ENCODE results near the gene SPHK2. TPM values are rescaled to one million over a fixed set of nuclear protein-coding genes. Genes with fewer than 3 reads are reported as not detected.

The SPHK2 gene
- total RNA-seq, 4 donors from 2014 or later, result 41.8 to 185 (median 68.7) TPM

GRCh38 chr19:48625891-48626327, 6.6 kb downstream of the SPHK2 start:
- Histone ChIP-seq H3K27ac (peak overlapping the region; percentile 76 to 94 (median 92)), H3K27me3 (no peaks in the 10 kb centered on the region), H3K36me3 (no peaks in the 10 kb centered on the region), H3K4me3 (peak overlapping the region in 2 of 4 donors; percentile 45 to 67), H3K4me1 (peaks cover 24 to 69% (median 57%) of the 10 kb centered on the region in 4 donors), H3K9me3 (no peaks in the 10 kb centered on the region)
- WGBS, 2 donors (ENCODE audit: low coverage in 1 of 2), result 83% methylated on average over 24 of the region's 30 CpGs; no CpG with 5 or more reads in 1 of the 2 donors
- no peak for TF ChIP-seq EP300 (IDR thresholded peaks at IDR 0.05; ENCODE audit: low read depth)
- TF ChIP-seq CTCF (IDR thresholded peaks at IDR 0.05), result no peak
- no peak for TF ChIP-seq POLR2AphosphoS5 (IDR thresholded peaks at IDR 0.05)
- no peak for TF ChIP-seq POLR2A (IDR thresholded peaks at IDR 0.05)
- in situ Hi-C loops (cut with MboI; ENCODE audit: low pct_ligation_motif_present in 1 of 4, low pct_unique_long_range_greater_than_20kb in 1 of 4, low sequenced_read_pairs in 3 of 4), result no loop called here
- DNase-seq, result peak; percentile 36
- intact Hi-C loops (cut with DNase I; ENCODE audit: low total_unique reads), result no loop called here

- H3K9me3 ChIP-seq, result no peaks in the 10 kb centered on the region
- no peaks in the 10 kb centered on the region for H3K36me3 ChIP-seq
- WGBS, 2 donors (ENCODE audit: low coverage in 1 of 2), result 62% methylated on average over 6 of the region's 6 CpGs; no CpG with 5 or more reads in 1 of the 2 donors
- H3K4me3 ChIP-seq, result no peak overlapping the region
- H3K4me1 ChIP-seq, result peaks cover 26 to 82% (median 64%) of the 10 kb centered on the region in 4 donors
- TF ChIP-seq CTCF (IDR thresholded peaks at IDR 0.05), result peak in 1 of 5 experiments; percentile 21
- TF ChIP-seq POLR2AphosphoS5 (IDR thresholded peaks at IDR 0.05), result peak in 2 of 3 donors; percentile 73 to 74
- TF ChIP-seq POLR2A (IDR thresholded peaks at IDR 0.05), result peak; percentile 53
- TF ChIP-seq EP300 (IDR thresholded peaks at IDR 0.05; ENCODE audit: low read depth), result no peak
- peak overlapping the region; percentile 76 to 94 (median 92) for H3K27ac ChIP-seq
- H3K27me3 ChIP-seq, result no peaks in the 10 kb centered on the region
- intact Hi-C loops (cut with DNase I; ENCODE audit: low total_unique reads) (no loop called here), in situ Hi-C loops (cut with MboI; ENCODE audit: low pct_ligation_motif_present in 1 of 4, low pct_unique_long_range_greater_than_20kb in 1 of 4, low sequenced_read_pairs in 3 of 4) (no loop called here)
- peak; percentile 73 for DNase-seq
Measured at GRCh38 chr19:48627201-48627864, 8.0 kb downstream of the SPHK2 start.

- TF ChIP-seq POLR2AphosphoS5 (IDR thresholded peaks at IDR 0.05) (no peak), CTCF (IDR thresholded peaks at IDR 0.05) (no peak), POLR2A (IDR thresholded peaks at IDR 0.05) (no peak), EP300 (IDR thresholded peaks at IDR 0.05; ENCODE audit: low read depth) (no peak)
- no peaks in the 10 kb centered on the region for H3K36me3 ChIP-seq
- intact Hi-C loops (cut with DNase I; ENCODE audit: low total_unique reads) (no loop called here), in situ Hi-C loops (cut with MboI; ENCODE audit: low pct_ligation_motif_present in 1 of 4, low pct_unique_long_range_greater_than_20kb in 1 of 4, low sequenced_read_pairs in 3 of 4) (no loop called here)
- no peak for DNase-seq
- H3K27me3 ChIP-seq, result no peaks in the 10 kb centered on the region
- H3K4me3 ChIP-seq, result no peak overlapping the region
- no peaks in the 10 kb centered on the region for H3K9me3 ChIP-seq
- H3K4me1 ChIP-seq, result peaks cover 28 to 85% (median 69%) of the 10 kb centered on the region in 4 donors
- H3K27ac ChIP-seq, result peak overlapping the region; percentile 76 to 94 (median 92)
- 81% methylated on average over 15 of the region's 17 CpGs; no CpG with 5 or more reads in 1 of the 2 donors for WGBS, 2 donors (ENCODE audit: low coverage in 1 of 2)
Measured at GRCh38 chr19:48627865-48628314, 8.6 kb downstream of the SPHK2 start.

- Histone ChIP-seq H3K9me3 (no peaks in the 10 kb centered on the region), H3K4me3 (no peak overlapping the region), H3K27me3 (no peaks in the 10 kb centered on the region), H3K36me3 (no peaks in the 10 kb centered on the region), H3K27ac (peak overlapping the region; percentile 90 to 94 (median 92)), H3K4me1 (peaks cover 30 to 85% (median 71%) of the 10 kb centered on the region in 4 donors)
- TF ChIP-seq POLR2A (IDR thresholded peaks at IDR 0.05) (no peak), CTCF (IDR thresholded peaks at IDR 0.05) (no peak)
- peak; percentile 19 for DNase-seq
- WGBS, 2 donors (ENCODE audit: low coverage in 1 of 2), result 0 to 84% methylated on average over 1 to 34 of the region's 34 CpGs
- intact Hi-C loops (cut with DNase I; ENCODE audit: low total_unique reads) (no loop called here), in situ Hi-C loops (cut with MboI; ENCODE audit: low pct_ligation_motif_present in 1 of 4, low pct_unique_long_range_greater_than_20kb in 1 of 4, low sequenced_read_pairs in 3 of 4) (no loop called here)
Measured at GRCh38 chr19:48628486-48629296, 9.4 kb downstream of the SPHK2 start.

All from transverse colon (tissue), 4 donors.